BE2C (cell line): ENCODE results near the gene SHOC2.
A peak's percentile ranks its signal among the peaks of the same experiment; 100 is the strongest.

ENCODE experiments used
- DNase-seq: peaks from one replicate; pipeline ENCODE4 v3.0.0-alpha.2; 2020
- H3K27me3 ChIP-seq: fragments of 250-450 bp; sonication (Bioruptor Pico); 2 replicates; pipeline ENCODE4 v1.5.1; 2020; ENCODE audit warnings: mild to moderate bottlenecking
- H3K36me3 ChIP-seq: fragments of 250-450 bp; sonication (Bioruptor Pico); 2 replicates; pipeline ENCODE4 v1.5.1; 2020; ENCODE audit warnings: mild to moderate bottlenecking
- H3K4me1 ChIP-seq: fragments of 250-450 bp; sonication (Bioruptor Pico); 2 replicates; pipeline ENCODE4 v1.5.1; 2020
- H3K4me3 ChIP-seq: 2 replicates; pipeline ENCODE4 v1.5.1; 2011; ENCODE audit warnings: low read depth, low read length
- H3K9me3 ChIP-seq: fragments of 250-450 bp; sonication (Bioruptor Pico); 2 replicates; pipeline ENCODE4 v1.5.1; 2020
- TF ChIP-seq, protein P1 (sequence below): IDR thresholded peaks from 2 replicates; pipeline ENCODE4 v1.5.1; 2012; ENCODE audit warnings: mild to moderate bottlenecking, low read depth, low read length

Gene SHOC2

DNA sequence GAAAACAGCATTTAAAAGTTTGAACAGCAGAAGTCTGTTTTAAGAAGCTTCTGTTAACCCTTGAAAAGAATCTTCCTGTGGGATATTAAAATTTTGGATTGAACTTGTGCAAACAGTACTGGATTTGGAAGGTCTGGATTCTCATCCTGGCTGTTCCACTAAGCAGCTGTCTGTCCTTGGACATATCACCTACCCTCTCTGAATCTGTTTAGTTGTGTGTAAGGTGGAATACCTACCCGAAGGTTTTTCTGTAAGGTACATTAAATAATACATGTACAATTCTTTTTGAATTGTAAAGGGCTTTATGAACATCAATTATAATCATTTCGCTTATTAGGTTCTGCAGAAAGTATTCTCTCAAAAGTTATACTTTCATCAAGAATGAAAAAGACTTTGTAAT is 45.5 kb upstream of the SHOC2 start:
- no peaks in the 10 kb centered on the region for H3K27me3 ChIP-seq
- H3K9me3 ChIP-seq = no peaks in the 10 kb centered on the region
- H3K4me3 ChIP-seq = peak overlapping the region; percentile 76
- no peak for DNase-seq
- H3K4me1 ChIP-seq = peaks cover 8% of the 10 kb centered on the region
- H3K36me3 ChIP-seq = no peaks in the 10 kb centered on the region
- TF ChIP-seq, protein P1, sequence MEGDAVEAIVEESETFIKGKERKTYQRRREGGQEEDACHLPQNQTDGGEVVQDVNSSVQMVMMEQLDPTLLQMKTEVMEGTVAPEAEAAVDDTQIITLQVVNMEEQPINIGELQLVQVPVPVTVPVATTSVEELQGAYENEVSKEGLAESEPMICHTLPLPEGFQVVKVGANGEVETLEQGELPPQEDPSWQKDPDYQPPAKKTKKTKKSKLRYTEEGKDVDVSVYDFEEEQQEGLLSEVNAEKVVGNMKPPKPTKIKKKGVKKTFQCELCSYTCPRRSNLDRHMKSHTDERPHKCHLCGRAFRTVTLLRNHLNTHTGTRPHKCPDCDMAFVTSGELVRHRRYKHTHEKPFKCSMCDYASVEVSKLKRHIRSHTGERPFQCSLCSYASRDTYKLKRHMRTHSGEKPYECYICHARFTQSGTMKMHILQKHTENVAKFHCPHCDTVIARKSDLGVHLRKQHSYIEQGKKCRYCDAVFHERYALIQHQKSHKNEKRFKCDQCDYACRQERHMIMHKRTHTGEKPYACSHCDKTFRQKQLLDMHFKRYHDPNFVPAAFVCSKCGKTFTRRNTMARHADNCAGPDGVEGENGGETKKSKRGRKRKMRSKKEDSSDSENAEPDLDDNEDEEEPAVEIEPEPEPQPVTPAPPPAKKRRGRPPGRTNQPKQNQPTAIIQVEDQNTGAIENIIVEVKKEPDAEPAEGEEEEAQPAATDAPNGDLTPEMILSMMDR = no peak

DNA sequence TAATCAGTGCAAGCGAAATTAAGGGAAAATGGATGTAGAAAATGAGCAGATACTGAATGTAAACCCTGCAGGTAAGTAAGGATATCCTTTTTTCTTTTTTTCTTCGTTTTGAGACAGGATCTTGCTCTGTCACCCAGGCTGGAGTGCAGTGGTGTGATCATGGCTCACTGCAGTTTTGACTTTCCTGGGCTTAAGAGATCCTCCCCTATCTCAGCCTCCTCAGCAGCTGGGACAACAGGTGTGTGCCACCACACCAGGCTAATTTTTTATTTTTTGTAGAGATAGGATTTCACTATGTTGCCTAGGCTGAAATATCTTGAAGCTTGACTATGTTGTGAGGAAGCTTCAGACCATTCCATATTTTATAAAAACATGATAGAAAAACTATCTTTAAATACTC is 43.4 kb upstream of the SHOC2 start:
- peaks cover 3% of the 10 kb centered on the region for H3K4me1 ChIP-seq
- no peak overlapping the region for H3K4me3 ChIP-seq
- TF ChIP-seq, protein P1 = no peak
- H3K27me3 ChIP-seq = no peaks in the 10 kb centered on the region
- H3K36me3 ChIP-seq = no peaks in the 10 kb centered on the region; the same call in 1 of the 2 replicates
- no peak for DNase-seq
- H3K9me3 ChIP-seq = no peaks in the 10 kb centered on the region

DNA sequence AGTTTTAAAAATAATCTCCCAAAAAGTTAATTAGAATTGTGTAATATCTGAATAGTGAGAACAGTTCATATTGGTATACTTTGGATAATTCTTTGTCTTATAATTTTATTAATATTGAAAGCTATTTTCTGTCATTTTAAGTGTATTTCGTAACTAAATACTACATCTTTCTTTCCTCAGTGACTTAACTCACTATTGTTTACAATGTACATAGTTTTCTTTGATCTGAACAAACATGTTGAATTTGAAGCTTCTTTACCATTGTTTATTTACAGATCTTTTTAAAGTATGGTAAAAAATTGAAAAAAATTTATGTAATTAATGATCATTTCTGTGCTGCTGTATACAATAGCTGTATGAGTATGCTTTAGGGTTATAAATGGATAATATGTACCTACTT is 42.6 kb upstream of the SHOC2 start:
- Histone ChIP-seq H3K27me3 (no peaks in the 10 kb centered on the region), H3K4me1 (no peaks in the 10 kb centered on the region; the same call in 1 of the 2 replicates), H3K36me3 (no peaks in the 10 kb centered on the region; the same call in 1 of the 2 replicates), H3K4me3 (no peak overlapping the region), H3K9me3 (no peaks in the 10 kb centered on the region)
- TF ChIP-seq, protein P1 = no peak
- DNase-seq = no peak

DNA sequence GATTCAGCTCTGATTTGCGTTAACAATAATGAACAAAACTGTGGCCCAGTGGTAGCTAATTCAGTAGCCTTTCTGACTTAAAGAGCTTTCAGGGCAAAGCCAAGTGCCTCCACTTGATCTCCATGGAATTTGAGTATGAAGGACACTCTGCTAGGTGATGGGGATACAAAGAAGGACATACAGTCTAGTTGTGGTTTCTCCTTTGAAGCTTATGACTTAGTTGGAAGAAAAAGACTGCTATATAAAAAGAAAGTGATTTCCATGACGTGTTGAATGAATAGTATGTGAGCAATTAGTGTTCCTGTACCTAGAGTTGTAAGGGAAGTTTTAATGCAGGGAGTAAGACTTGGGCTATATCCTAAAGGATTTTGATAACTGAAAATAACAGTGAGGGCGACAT is 39.4 kb upstream of the SHOC2 start:
- H3K36me3 ChIP-seq = peaks cover 3% of the 10 kb centered on the region; the same call in 1 of the 2 replicates
- H3K4me3 ChIP-seq = no peak overlapping the region
- H3K27me3 ChIP-seq = no peaks in the 10 kb centered on the region
- H3K9me3 ChIP-seq = no peaks in the 10 kb centered on the region
- DNase-seq = no peak
- no peaks in the 10 kb centered on the region for H3K4me1 ChIP-seq
- TF ChIP-seq, protein P1 = no peak

DNA sequence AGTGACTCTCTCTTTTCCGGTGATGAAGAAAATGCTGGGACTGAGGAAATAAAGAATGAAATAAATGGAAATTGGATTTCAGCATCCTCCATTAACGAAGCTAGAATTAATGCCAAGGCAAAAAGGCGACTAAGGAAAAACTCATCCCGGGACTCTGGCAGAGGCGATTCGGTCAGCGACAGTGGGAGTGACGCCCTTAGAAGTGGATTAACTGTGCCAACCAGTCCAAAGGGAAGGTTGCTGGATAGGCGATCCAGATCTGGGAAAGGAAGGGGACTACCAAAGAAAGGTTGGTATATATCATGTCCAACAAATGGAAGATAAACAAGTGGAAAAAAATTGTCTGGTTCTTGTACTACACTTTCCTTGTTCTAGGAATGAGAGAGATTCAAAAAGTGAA is 38.2 kb upstream of the SHOC2 start:
- no peak for DNase-seq
- Histone ChIP-seq H3K4me1 (no peaks in the 10 kb centered on the region), H3K9me3 (no peaks in the 10 kb centered on the region), H3K36me3 (peaks cover 5% of the 10 kb centered on the region; the same call in 1 of the 2 replicates), H3K4me3 (no peak overlapping the region), H3K27me3 (no peaks in the 10 kb centered on the region)
- TF ChIP-seq, protein P1 = no peak

DNA sequence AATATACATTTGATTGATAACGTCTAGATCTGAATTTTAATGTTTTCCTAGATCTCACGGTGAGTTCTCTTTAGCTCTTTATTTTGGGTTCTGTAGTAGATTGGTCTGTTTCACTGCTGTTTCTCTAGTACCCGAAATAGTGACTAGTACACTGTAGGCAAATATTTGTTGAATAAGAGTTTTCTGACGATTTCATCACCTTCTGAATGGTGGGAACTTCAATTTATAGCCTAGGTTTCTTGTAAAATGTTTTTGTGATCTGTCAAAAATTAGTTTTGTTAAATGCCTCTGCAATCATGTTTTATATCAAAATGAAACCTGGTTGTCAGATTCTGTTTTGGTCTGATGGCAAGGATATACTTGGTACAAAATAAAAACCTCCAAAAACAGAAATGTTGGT is 37.5 kb upstream of the SHOC2 start:
- Histone ChIP-seq H3K36me3 (peaks cover 5% of the 10 kb centered on the region; the same call in 1 of the 2 replicates), H3K4me1 (no peaks in the 10 kb centered on the region), H3K27me3 (no peaks in the 10 kb centered on the region), H3K4me3 (no peak overlapping the region), H3K9me3 (no peaks in the 10 kb centered on the region)
- DNase-seq = no peak
- TF ChIP-seq, protein P1 = no peak
